ENCODE measurements around the gene FAM124A. TPM values are rescaled to one million over a fixed set of nuclear protein-coding genes. Genes with fewer than 3 reads are reported as not detected.

Gene FAM124A
- total and polyA plus RNA-seq, 2 experiments from 2014 or later, result 37.7 to 109 TPM

DNA sequence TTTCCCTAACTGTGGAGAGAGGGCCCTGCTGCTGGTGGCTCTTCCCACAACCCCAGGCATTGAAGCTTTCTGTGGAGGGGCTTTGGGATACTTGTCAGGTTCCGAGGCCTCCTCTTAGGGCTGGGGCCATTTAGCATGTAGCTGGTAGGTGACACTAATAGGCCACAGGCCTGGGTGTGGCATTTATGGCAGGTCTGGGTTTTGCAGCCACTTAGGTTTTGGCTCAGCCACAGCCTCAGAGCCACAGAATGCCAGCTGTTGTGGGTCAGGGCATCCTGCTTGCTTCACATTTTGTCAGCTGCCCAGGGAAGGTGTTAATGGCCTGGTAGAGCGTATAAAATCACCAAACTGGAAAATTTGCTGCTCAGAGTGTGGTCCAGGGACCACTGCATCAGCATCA is 15.7 kb downstream of the FAM124A start:
- peaks cover 49% of the 10 kb centered on the region for H3K4me1 ChIP-seq (ENCODE audit: insufficient read depth)
- Mint-ChIP-seq H3K4me3 (no peak overlapping the region), H3K4me1 (peaks cover 74% of the 10 kb centered on the region), H3K9me3 (no peaks in the 10 kb centered on the region; the same call in 2 of the 3 replicates), H3K27ac (no peak overlapping the region), H3K36me3 (ENCODE audit: low read depth) (peaks cover 56% of the 10 kb centered on the region), H3K27me3 (ENCODE audit: insufficient read depth, low read depth, poor library complexity) (no peaks in the 10 kb centered on the region)
- ATAC-seq (no peak), DNase-seq (ENCODE audit: low spot score) (no peak)
- H3F3A ChIP-seq (replicated peaks; ENCODE audit: low read depth), result peaks cover 10% of the 10 kb centered on the region; the same call in 1 of the 2 replicates
- no peak overlapping the region for H3K27ac ChIP-seq (ENCODE audit: low read depth)
- H3K9me2 ChIP-seq (ENCODE audit: insufficient read depth), result no peaks in the 10 kb centered on the region
- H2AFZ ChIP-seq, result no peak overlapping the region
- H3K4me3 ChIP-seq, result no peak overlapping the region
- no peak overlapping the region for H3K4me2 ChIP-seq
- no peaks in the 10 kb centered on the region for H3K27me3 ChIP-seq (ENCODE audit: insufficient read depth)
- H3K79me2 ChIP-seq (replicated peaks; ENCODE audit: insufficient read depth), result peaks cover 82% of the 10 kb centered on the region
- peaks cover 23% of the 10 kb centered on the region; the same call in 1 of the 2 replicates for H3K36me3 ChIP-seq (ENCODE audit: insufficient read depth)
- TF ChIP-seq CTCF (conservative IDR thresholded peaks at IDR 0.05; ENCODE audit: low read depth in 2 of 2) (no peak), EZH2 (IDR thresholded peaks at IDR 0.05; ENCODE audit: low read depth, unreplicated experiment) (no peak), CREB1 (CRISPR knock-in tag; IDR thresholded peaks at IDR 0.05; ENCODE audit: low read depth) (no peak), STAT1 (IDR thresholded peaks at IDR 0.05; ENCODE audit: unreplicated experiment) (no peak), JUNB (IDR thresholded peaks at IDR 0.05; ENCODE audit: unreplicated experiment) (no peak), EZH2phosphoT487 (IDR thresholded peaks at IDR 0.05; ENCODE audit: unreplicated experiment) (no peak), ZNF114 (CRISPR knock-in tag; IDR thresholded peaks at IDR 0.05) (no peak), ZNF331 (CRISPR knock-in tag; IDR thresholded peaks at IDR 0.05; ENCODE audit: low read depth) (no peak), NANOG (IDR thresholded peaks at IDR 0.05; ENCODE audit: borderline replicate concordance) (no peak), POLR2AphosphoS5 (IDR thresholded peaks at IDR 0.05; ENCODE audit: low read depth) (no peak), ZNF462 (CRISPR knock-in tag; IDR thresholded peaks at IDR 0.05) (no peak)
- TF ChIP-seq, protein P1, sequence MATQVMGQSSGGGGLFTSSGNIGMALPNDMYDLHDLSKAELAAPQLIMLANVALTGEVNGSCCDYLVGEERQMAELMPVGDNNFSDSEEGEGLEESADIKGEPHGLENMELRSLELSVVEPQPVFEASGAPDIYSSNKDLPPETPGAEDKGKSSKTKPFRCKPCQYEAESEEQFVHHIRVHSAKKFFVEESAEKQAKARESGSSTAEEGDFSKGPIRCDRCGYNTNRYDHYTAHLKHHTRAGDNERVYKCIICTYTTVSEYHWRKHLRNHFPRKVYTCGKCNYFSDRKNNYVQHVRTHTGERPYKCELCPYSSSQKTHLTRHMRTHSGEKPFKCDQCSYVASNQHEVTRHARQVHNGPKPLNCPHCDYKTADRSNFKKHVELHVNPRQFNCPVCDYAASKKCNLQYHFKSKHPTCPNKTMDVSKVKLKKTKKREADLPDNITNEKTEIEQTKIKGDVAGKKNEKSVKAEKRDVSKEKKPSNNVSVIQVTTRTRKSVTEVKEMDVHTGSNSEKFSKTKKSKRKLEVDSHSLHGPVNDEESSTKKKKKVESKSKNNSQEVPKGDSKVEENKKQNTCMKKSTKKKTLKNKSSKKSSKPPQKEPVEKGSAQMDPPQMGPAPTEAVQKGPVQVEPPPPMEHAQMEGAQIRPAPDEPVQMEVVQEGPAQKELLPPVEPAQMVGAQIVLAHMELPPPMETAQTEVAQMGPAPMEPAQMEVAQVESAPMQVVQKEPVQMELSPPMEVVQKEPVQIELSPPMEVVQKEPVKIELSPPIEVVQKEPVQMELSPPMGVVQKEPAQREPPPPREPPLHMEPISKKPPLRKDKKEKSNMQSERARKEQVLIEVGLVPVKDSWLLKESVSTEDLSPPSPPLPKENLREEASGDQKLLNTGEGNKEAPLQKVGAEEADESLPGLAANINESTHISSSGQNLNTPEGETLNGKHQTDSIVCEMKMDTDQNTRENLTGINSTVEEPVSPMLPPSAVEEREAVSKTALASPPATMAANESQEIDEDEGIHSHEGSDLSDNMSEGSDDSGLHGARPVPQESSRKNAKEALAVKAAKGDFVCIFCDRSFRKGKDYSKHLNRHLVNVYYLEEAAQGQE (IDR thresholded peaks at IDR 0.05; ENCODE audit: unreplicated experiment), result no peak
- TF ChIP-seq, protein P2, sequence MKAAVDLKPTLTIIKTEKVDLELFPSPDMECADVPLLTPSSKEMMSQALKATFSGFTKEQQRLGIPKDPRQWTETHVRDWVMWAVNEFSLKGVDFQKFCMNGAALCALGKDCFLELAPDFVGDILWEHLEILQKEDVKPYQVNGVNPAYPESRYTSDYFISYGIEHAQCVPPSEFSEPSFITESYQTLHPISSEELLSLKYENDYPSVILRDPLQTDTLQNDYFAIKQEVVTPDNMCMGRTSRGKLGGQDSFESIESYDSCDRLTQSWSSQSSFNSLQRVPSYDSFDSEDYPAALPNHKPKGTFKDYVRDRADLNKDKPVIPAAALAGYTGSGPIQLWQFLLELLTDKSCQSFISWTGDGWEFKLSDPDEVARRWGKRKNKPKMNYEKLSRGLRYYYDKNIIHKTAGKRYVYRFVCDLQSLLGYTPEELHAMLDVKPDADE (IDR thresholded peaks at IDR 0.05), result no peak
- peaks cover 17% of the 10 kb centered on the region; the same call in 1 of the 2 replicates for H4K20me1 ChIP-seq (replicated peaks; ENCODE audit: insufficient read depth)
